HepG2 (cell line): ENCODE measurements around the gene COA3. TPM values are rescaled to one million over a fixed set of nuclear protein-coding genes. Genes with fewer than 3 reads are reported as not detected.
A peak's percentile ranks its signal among the peaks of the same experiment; 100 is the strongest.

Experiments
- AHDC1 ChIP-seq: sonication (generic); formaldehyde crosslinking; IDR thresholded peaks from 2 replicates; pipeline ENCODE4 v1.5.1; 2020; ENCODE audit warnings: mild to moderate bottlenecking, missing genetic modification reagents, borderline replicate concordance
- DRAP1 ChIP-seq: IDR thresholded peaks from 2 replicates; pipeline ENCODE4 v1.6.1; 2016; ENCODE audit warnings: missing genetic modification reagents, missing compliant biosample characterization
- NCOA2 ChIP-seq: sonication (generic); formaldehyde crosslinking; IDR thresholded peaks from 2 replicates; pipeline ENCODE4 v1.8.0; 2022; ENCODE audit warnings: inconsistent platforms
- NR2F6 ChIP-seq, 2 experiments: IDR thresholded peaks; 2 replicates each; pipeline ENCODE4 v1.6.1; 2016; ENCODE audit warnings: antibody characterized with exemption in 1 of 2, mild to moderate bottlenecking in 1 of 2
- SNAI1 ChIP-seq: sonication (generic); formaldehyde crosslinking; IDR thresholded peaks from 2 replicates; pipeline ENCODE4 v1.5.0; 2020; ENCODE audit warnings: mild to moderate bottlenecking, missing genetic modification reagents, borderline replicate concordance
- SOX13 ChIP-seq, 3 experiments: fragments of 450-650 bp in 1 of 3; sonication (generic) in 1 of 3; formaldehyde crosslinking in 1 of 3; IDR thresholded peaks in 2 of 3; conservative IDR thresholded peaks in 1 of 3; 2 replicates each; pipeline versions ENCODE4 v1.5.0 to v1.6.1; 2016 to 2020; ENCODE audit warnings: antibody characterized with exemption in 1 of 3, mild to moderate bottlenecking in 1 of 3, missing compliant biosample characterization in 1 of 3, missing genetic modification reagents in 1 of 3, moderate library complexity in 1 of 3
- SP2 ChIP-seq: sonication (generic); formaldehyde crosslinking; IDR thresholded peaks from 2 replicates; pipeline ENCODE4 v1.5.1; 2020; ENCODE audit warnings: mild to moderate bottlenecking, missing genetic modification reagents
- ZEB1 ChIP-seq: IDR thresholded peaks from 2 replicates; pipeline ENCODE4 v1.6.1; 2012; ENCODE audit warnings: mild to moderate bottlenecking, low read depth, inconsistent platforms; ENCODE audit not compliant: insufficient replicate concordance
- ZMYM3 ChIP-seq: sonication (generic); formaldehyde crosslinking; IDR thresholded peaks from 2 replicates; pipeline ENCODE4 v1.5.1; 2020; ENCODE audit warnings: mild to moderate bottlenecking, missing genetic modification reagents
- ZNF574 ChIP-seq: sonication (generic); formaldehyde crosslinking; IDR thresholded peaks from 2 replicates; pipeline ENCODE4 v1.4.0; 2020; ENCODE audit warnings: missing genetic modification reagents
- ZNF660 ChIP-seq: sonication (generic); formaldehyde crosslinking; IDR thresholded peaks from 2 replicates; pipeline ENCODE4 v1.5.1; 2020; ENCODE audit warnings: mild to moderate bottlenecking, low read depth, missing genetic modification reagents, borderline replicate concordance
- ZNF891 ChIP-seq: sonication (generic); formaldehyde crosslinking; IDR thresholded peaks from 2 replicates; pipeline ENCODE4 v1.5.0; 2020; ENCODE audit warnings: mild to moderate bottlenecking, missing genetic modification reagents
- ZSCAN20 ChIP-seq: sonication (generic); formaldehyde crosslinking; IDR thresholded peaks from 2 replicates; pipeline ENCODE4 v1.4.0; 2020; ENCODE audit warnings: missing genetic modification reagents, mild to moderate bottlenecking, borderline replicate concordance
- ZSCAN9 ChIP-seq: IDR thresholded peaks from 2 replicates; pipeline ENCODE4 v1.6.1; 2016; ENCODE audit warnings: borderline replicate concordance
- polyA plus RNA-seq, 8 experiments: library from polyadenylated mRNA; depleted of rRNA in 3 of 8; stranded (reverse) in 7 of 8; unstranded in 1 of 8; fragments of >200 nt; fragmentation: Illumina TruSeq in 4 of 8; extraction: Trizol in 4 of 8; gene quantifications; 2 replicates each; pipeline versions ENCODE4 v1.2.1 to v1.2.3, GENCODE V29; 2011 to 2016; ENCODE audit warnings: low read depth in 4 of 8, missing spikeins in 1 of 8, mixed read lengths in 1 of 8; ENCODE audit not compliant: insufficient read depth in 1 of 8
- total RNA-seq, 5 experiments: library from RNA; depleted of rRNA; stranded (reverse); fragments of >200 nt; fragmentation: Illumina TruSeq; extraction: Trizol; gene quantifications; 2 replicates each; pipeline ENCODE4 v1.2.3, GENCODE V29; 2016; ENCODE audit warnings: low read depth in 1 of 5
- TF ChIP-seq, protein P1 (sequence below): sonication (generic); formaldehyde crosslinking; IDR thresholded peaks from 2 replicates; pipeline ENCODE4 v1.4.0; 2020; ENCODE audit warnings: missing genetic modification reagents
- TF ChIP-seq, protein P2 (sequence below): sonication (generic); formaldehyde crosslinking; IDR thresholded peaks from 2 replicates; pipeline ENCODE4 v1.8.0; 2022; ENCODE audit warnings: mild to moderate bottlenecking, missing genetic modification reagents

Gene COA3
- total and polyA plus RNA-seq, 2 of the 13 experiments (the other 11 are each of a cell fraction or from before 2014, with no cell fraction given), result 133 to 202 TPM

DNA sequence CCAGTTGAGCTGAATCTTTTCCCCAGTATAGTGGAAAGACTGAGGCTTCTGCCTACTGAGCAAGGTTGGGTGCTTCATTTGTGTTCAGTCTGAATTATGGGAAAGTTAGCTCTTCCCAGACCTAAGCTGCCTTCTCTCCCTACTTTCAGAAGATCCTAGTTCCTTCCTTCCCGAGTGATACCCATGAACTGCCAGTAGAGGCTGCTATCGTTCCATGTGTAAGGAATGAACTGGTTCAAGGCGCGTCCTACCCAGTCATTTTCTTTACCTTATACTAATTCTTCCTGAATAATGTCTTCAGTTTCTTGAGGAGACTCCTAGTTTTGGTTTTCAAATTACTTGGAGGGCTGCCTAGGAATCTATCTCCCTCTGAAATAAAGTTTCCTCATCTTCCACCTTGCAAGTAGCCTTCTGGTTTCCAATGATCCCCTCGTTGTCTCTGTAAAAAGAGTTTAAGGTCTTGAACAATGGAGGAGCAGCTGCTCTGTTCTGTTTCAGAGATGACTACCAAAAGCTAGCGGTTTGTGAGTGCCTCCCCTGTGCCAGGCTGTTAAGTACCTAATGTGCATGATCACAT is 44.9 kb upstream of the COA3 start (continued):
- TF ChIP-seq ZNF574 (CRISPR knock-in tag), result no peak
- no peak; the same call in 1 of the 2 replicates for TF ChIP-seq SP2 (CRISPR knock-in tag)
- TF ChIP-seq SOX13 (IDR thresholded peaks at IDR 0.05), result no peak
- peak in 1 of 2 experiments; percentile 38; a peak in 1 of 4 replicates for TF ChIP-seq SOX13 (CRISPR knock-in tag; conservative IDR thresholded peaks at IDR 0.05 in 1 of 2, IDR thresholded peaks at IDR 0.05 in 1 of 2)
- TF ChIP-seq ZEB1, result peak; percentile 38
- TF ChIP-seq DRAP1, result 0 out of 2 replicates have a peak, but pooled peaks have one; percentile 22
- TF ChIP-seq ZNF660, result no peak
- TF ChIP-seq ZMYM3 (CRISPR knock-in tag), result no peak
- no peak; the same call in 1 of the 2 replicates for TF ChIP-seq ZSCAN9 (CRISPR knock-in tag)
- TF ChIP-seq, protein P1, sequence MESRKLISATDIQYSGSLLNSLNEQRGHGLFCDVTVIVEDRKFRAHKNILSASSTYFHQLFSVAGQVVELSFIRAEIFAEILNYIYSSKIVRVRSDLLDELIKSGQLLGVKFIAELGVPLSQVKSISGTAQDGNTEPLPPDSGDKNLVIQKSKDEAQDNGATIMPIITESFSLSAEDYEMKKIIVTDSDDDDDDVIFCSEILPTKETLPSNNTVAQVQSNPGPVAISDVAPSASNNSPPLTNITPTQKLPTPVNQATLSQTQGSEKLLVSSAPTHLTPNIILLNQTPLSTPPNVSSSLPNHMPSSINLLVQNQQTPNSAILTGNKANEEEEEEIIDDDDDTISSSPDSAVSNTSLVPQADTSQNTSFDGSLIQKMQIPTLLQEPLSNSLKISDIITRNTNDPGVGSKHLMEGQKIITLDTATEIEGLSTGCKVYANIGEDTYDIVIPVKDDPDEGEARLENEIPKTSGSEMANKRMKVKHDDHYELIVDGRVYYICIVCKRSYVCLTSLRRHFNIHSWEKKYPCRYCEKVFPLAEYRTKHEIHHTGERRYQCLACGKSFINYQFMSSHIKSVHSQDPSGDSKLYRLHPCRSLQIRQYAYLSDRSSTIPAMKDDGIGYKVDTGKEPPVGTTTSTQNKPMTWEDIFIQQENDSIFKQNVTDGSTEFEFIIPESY (CRISPR knock-in tag), result peak; percentile 78
- TF ChIP-seq NR2F6 (IDR thresholded peaks at IDR 0.05), result no peak
- TF ChIP-seq NR2F6 (CRISPR knock-in tag; IDR thresholded peaks at IDR 0.05), result peak; percentile 17; the same call in 1 of the 2 replicates
- TF ChIP-seq ZSCAN20 (CRISPR knock-in tag), result 0 out of 2 replicates have a peak, but pooled peaks have one; percentile 40
- TF ChIP-seq ZNF891, result no peak
- TF ChIP-seq, protein P2, sequence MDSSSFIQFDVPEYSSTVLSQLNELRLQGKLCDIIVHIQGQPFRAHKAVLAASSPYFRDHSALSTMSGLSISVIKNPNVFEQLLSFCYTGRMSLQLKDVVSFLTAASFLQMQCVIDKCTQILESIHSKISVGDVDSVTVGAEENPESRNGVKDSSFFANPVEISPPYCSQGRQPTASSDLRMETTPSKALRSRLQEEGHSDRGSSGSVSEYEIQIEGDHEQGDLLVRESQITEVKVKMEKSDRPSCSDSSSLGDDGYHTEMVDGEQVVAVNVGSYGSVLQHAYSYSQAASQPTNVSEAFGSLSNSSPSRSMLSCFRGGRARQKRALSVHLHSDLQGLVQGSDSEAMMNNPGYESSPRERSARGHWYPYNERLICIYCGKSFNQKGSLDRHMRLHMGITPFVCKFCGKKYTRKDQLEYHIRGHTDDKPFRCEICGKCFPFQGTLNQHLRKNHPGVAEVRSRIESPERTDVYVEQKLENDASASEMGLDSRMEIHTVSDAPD (CRISPR knock-in tag), result no peak
- TF ChIP-seq NCOA2 (CRISPR knock-in tag), result no peak
- TF ChIP-seq SNAI1 (CRISPR knock-in tag), result no peak
- TF ChIP-seq AHDC1 (CRISPR knock-in tag), result no peak
